Amniotic stem cell (primary cell): ENCODE results near the gene PPIP5K1.

Experiments used
- DNase-seq: peaks from one replicate; lab custom pipeline; 2025; lab: John Stamatoyannopoulos, UW

The PPIP5K1 gene

GRCh38 chr15:43517354-43518196 is 72.4 kb downstream of the PPIP5K1 start, which contains the start of gene MAP1A:
MAP1A (plus strand) TSS chr15:43517608; CDS start chr15:43521474, 3,866 bp downstream.
- no peak for DNase-seq

GRCh38 chr15:43516801-43517353 is 73.1 kb downstream of the PPIP5K1 start:
- DNase-seq, result no peak

GRCh38 chr15:43516185-43516584 is 73.8 kb downstream of the PPIP5K1 start:
- DNase-seq, result no peak

GRCh38 chr15:43515741-43516140 is 74.3 kb downstream of the PPIP5K1 start:
- DNase-seq, result no peak

GRCh38 chr15:43514241-43515057 is 75.6 kb downstream of the PPIP5K1 start:
- no peak for DNase-seq

GRCh38 chr15:43513550-43513949 is 76.5 kb downstream of the PPIP5K1 start:
- DNase-seq, result no peak

- no peak for DNase-seq
Measured at GRCh38 chr15:43511012-43511885, 78.8 kb downstream of the PPIP5K1 start.

GRCh38 chr15:43510200-43511011 is 79.6 kb downstream of the PPIP5K1 start:
- peak; percentile 87 for DNase-seq

- no peak for DNase-seq
Measured at GRCh38 chr15:43509660-43510199, 80.3 kb downstream of the PPIP5K1 start.

GRCh38 chr15:43508991-43509659 is 80.9 kb downstream of the PPIP5K1 start:
- no peak for DNase-seq

- no peak for DNase-seq
Measured at GRCh38 chr15:43508421-43508820, 81.6 kb downstream of the PPIP5K1 start.

GRCh38 chr15:43505738-43506137 is 84.3 kb downstream of the PPIP5K1 start:
- no peak for DNase-seq

GRCh38 chr15:43499635-43500034 is 90.4 kb downstream of the PPIP5K1 start:
- no peak for DNase-seq

GRCh38 chr15:43498990-43499389 is 91.0 kb downstream of the PPIP5K1 start:
- no peak for DNase-seq

- DNase-seq, result no peak
Measured at GRCh38 chr15:43493703-43494472, 96.1 kb downstream of the PPIP5K1 start.

- DNase-seq, result peak; percentile 96
Measured at GRCh38 chr15:43492673-43493601, 97.1 kb downstream of the PPIP5K1 start, which contains the start of gene TP53BP1. TP53BP1 (minus strand) TSS chr15:43493156; CDS start chr15:43493043, 113 bp downstream.

GRCh38 chr15:43492266-43492665 is 97.7 kb downstream of the PPIP5K1 start:
- DNase-seq, result no peak

GRCh38 chr15:43489191-43489590 is 100.8 kb downstream of the PPIP5K1 start:
- DNase-seq, result no peak
